Activated T-cell treated with anti-CD3 and anti-CD28 coated beads for 4 hours (primary cell): ENCODE results near the gene CEACAM16.
"Not testable (repeated sequence)": the region's sequence is repeated elsewhere in the genome, so short reads cannot be mapped to it uniquely, and the experiment has no call there.

Experiments
- DNase-seq: peaks from one replicate; pipeline ENCODE4 v3.0.0-alpha.2; 2020

The CEACAM16 gene

GRCh38 chr19:44677019-44677811 lies 21.7 kb upstream of the CEACAM16 start:
- no peak for DNase-seq

- DNase-seq, result no peak
These were observed 18.4 kb upstream of the CEACAM16 start for GRCh38 chr19:44680536-44680935.

GRCh38 chr19:44681992-44682790 lies 16.8 kb upstream of the CEACAM16 start:
- no peak for DNase-seq

GRCh38 chr19:44682807-44683206 lies 16.1 kb upstream of the CEACAM16 start:
- DNase-seq, result no peak

GRCh38 chr19:44683434-44684210 lies 15.3 kb upstream of the CEACAM16 start:
- no peak for DNase-seq

- not testable (repeated sequence) for DNase-seq
These were observed 14.6 kb upstream of the CEACAM16 start for GRCh38 chr19:44684396-44684795.

GRCh38 chr19:44684892-44685863 lies 13.8 kb upstream of the CEACAM16 start:
- DNase-seq, result no peak

GRCh38 chr19:44685877-44686276 lies 13.1 kb upstream of the CEACAM16 start:
- DNase-seq, result no peak

- DNase-seq, result no peak
These were observed 12.1 kb upstream of the CEACAM16 start for GRCh38 chr19:44686896-44687295.

GRCh38 chr19:44687888-44688287 lies 11.1 kb upstream of the CEACAM16 start:
- no peak for DNase-seq

- DNase-seq, result peak; percentile 77
These were observed 9.4 kb upstream of the CEACAM16 start for GRCh38 chr19:44689290-44690130.

GRCh38 chr19:44690131-44690440 lies 8.9 kb upstream of the CEACAM16 start:
- no peak for DNase-seq

GRCh38 chr19:44692379-44692721 lies 6.6 kb upstream of the CEACAM16 start:
- no peak for DNase-seq

GRCh38 chr19:44694184-44694579 lies 4.8 kb upstream of the CEACAM16 start:
- DNase-seq, result no peak

GRCh38 chr19:44696939-44697669 lies 1.8 kb upstream of the CEACAM16 start:
- DNase-seq, result no peak

GRCh38 chr19:44697670-44698034 lies 1.3 kb upstream of the CEACAM16 start:
- no peak for DNase-seq

GRCh38 chr19:44700547-44700946 lies 1.6 kb downstream of the CEACAM16 start:
- no peak for DNase-seq

GRCh38 chr19:44701228-44701627 lies 2.3 kb downstream of the CEACAM16 start:
- no peak for DNase-seq

- no peak for DNase-seq
These were observed 3.7 kb downstream of the CEACAM16 start for GRCh38 chr19:44702551-44703176.

- no peak for DNase-seq
These were observed 4.6 kb downstream of the CEACAM16 start for GRCh38 chr19:44703336-44704078.
